ENCODE measurements around the gene SSBP2. TPM values are rescaled to one million over a fixed set of nuclear protein-coding genes. Genes with fewer than 3 reads are reported as not detected.
"Not testable (repeated sequence)": the region's sequence is repeated elsewhere in the genome, so short reads cannot be mapped to it uniquely, and the experiment has no call there.

The SSBP2 gene
- total RNA-seq, 1 donor from 2014 or later, result 26.7 TPM

DNA sequence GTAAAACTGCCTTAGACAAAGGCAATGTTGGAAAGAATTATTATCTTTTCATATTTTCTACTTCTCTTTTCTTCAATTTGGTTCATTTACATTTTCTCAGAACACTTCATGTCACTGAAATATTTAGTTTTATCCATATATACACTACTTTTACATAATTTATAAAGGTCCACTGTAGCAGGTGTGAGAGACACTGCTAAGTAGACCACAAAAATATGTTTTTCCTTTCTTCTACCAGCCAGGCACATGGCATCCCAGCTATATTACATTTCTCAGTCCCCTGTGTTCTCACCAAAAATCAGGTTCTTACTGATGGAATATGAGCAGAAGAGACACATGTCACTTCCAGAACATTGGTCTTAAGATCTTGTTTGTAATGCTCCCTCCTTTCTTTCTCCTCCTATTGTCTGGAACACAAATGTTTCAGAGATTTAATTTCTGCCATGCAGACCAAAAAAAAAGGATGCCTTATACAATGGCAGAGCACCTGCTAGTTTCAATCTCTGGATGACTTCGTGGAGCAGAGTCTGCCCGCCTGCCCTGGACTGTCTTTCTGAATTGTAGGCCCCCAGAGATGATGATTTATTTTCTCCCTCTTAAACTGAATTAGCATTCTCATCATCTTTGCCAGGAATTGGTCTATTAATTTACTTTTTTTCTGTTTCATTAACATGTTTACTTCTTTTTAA lies 231.5 kb downstream of the SSBP2 start:
- ATAC-seq, result no peak

- no peak for ATAC-seq
Observed at GRCh38 chr5:81517462-81517861, 233.4 kb downstream of the SSBP2 start.

- ATAC-seq, result no peak
Observed at GRCh38 chr5:81516091-81516490, 234.8 kb downstream of the SSBP2 start.

DNA sequence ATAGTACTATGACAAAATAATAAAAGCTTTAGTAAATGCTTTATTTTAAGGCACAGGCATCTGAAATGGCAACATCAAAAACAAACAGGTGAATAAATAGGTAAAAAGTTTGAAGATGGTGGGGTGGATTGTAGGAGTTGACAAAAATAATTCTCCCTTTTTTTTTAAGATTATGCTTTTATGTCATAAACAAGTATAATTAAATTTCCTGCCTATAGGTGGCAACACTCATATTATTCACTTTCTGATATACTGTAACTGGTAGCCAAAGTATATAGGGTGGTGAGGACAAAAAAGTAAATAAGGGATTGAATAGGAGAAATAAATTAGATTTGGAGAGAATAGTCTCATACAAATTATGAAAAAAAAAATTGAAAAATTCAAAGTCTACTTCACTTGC lies 236.9 kb downstream of the SSBP2 start:
- ATAC-seq, result no peak

- ATAC-seq, result no peak
Observed at GRCh38 chr5:81513473-81513872, 237.4 kb downstream of the SSBP2 start.

- ATAC-seq, result peak; percentile 87
Observed at GRCh38 chr5:81506900-81507588, 243.9 kb downstream of the SSBP2 start.

- ATAC-seq, result no peak
Observed at GRCh38 chr5:81506378-81506777, 244.5 kb downstream of the SSBP2 start.

DNA sequence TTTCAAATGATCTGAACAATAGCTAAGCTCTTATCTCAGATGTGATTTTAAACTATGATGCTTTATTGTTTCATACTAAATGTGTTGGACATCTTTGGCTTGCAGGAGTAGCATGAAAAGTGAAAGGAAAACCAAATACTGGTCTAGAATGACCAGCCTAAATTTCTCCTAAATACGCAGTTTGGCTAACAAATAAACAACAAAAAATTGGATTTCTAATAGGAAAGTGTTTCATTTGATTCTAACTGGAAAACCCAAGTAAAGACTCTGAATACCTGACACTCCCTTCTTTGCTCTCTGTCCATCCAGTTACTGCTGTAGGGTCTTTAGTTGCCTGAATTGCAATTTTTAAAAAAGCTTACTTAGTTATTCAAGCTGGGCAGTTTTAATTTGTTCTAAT lies 245.2 kb downstream of the SSBP2 start:
- no peak for ATAC-seq

DNA sequence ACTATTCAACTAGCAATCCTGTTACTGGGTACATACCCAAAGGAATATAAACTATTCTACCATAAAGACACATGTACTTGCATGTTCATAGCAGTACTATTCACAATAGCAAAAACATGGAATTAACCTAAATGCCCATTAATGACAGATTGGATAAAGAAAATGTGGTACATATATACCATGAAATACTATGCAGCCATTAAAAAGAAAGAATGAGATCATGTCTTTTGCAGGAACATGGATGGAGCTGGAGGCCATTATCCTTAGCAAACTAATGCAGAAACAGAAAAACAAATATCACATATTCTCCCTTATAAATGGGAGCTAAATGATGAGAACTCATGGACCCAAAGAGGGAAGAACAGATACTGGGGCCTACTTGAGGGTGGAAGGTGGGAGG lies 247.3 kb downstream of the SSBP2 start:
- ATAC-seq, result not testable (repeated sequence)

- no peak for ATAC-seq
Observed at GRCh38 chr5:81495286-81495685, 255.6 kb downstream of the SSBP2 start.

DNA sequence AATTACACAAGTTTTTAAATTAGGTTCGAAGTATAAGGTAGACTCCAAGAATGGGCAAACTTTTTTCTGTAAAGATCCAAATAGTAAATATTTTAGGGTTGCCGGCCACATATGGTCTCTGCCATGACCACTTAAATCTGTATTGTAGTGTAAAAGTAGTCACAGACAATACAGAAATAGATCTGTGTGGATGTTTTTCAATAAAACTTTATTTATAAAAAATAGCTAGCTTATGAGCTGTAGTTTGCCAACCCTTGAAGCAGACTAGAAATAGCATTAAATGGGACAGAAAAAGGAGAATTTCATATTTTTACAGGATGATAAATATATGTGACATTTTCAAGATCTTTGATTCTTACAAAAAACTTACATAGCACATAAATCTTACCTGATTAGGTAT lies 262.0 kb downstream of the SSBP2 start:
- no peak for ATAC-seq

- no peak for ATAC-seq
Observed at GRCh38 chr5:81486711-81487110, 264.2 kb downstream of the SSBP2 start.

DNA sequence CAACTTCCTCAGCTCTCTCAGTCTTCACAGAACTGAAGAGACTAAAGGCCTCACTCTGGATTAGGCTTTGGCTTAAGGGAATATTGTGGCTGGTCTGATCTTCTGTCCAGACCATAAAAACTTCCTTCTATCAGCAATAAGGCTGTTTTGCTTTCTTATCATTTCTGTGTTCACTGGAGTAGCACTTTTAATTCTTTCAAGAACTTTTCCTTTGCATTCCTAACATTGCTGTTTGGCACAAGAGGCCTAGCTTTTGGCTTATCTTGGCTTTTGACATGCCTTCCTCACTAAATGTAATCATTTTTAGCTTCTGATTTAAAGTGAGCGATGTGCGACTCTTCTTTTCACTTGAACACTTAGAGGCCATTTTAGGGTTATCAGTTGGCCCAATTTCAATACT lies 268.3 kb downstream of the SSBP2 start:
- ATAC-seq, result no peak

DNA sequence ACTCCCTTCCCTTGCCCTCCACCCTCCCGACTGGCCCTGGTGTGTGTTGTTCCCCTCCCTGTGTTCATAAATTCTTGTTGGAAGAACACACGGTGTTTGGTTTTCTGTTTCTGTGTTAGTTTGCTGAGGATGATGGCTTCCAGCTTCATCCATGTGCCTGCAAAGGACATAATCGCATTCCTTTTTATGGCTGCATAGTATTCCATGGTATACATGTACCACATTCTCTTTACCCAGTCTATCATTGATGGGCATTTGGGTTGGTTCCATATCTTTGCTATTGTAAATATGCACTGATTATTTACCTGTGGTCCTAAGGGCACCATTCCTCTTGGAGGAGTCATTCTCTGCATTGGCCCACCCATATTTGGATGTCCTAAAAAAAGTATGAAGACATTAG lies 277.5 kb downstream of the SSBP2 start:
- not testable (repeated sequence) for ATAC-seq

DNA sequence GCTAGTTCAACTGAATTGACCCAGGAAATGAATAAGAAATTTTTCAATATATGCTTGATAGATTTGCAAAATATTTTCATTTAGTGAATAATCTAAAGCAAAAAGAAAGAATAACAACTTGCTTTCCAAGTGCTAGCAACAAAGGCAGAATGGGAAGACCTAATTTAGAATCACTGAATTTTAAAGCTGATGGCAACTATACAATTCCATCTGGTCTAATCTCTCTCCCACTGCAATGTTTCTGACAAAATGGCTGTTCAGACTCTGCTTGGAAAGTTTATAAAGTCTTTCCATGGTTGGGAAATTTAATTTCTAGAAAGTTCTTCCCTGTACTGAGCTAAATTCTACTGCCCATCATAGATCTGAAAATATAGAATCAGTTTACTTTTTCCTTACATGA lies 281.2 kb downstream of the SSBP2 start:
- no peak for ATAC-seq

- ATAC-seq, result no peak
Observed at GRCh38 chr5:81450940-81451339, 300.0 kb downstream of the SSBP2 start.

- ATAC-seq, result no peak
Observed at GRCh38 chr5:81435023-81435422, 315.9 kb downstream of the SSBP2 start.

DNA sequence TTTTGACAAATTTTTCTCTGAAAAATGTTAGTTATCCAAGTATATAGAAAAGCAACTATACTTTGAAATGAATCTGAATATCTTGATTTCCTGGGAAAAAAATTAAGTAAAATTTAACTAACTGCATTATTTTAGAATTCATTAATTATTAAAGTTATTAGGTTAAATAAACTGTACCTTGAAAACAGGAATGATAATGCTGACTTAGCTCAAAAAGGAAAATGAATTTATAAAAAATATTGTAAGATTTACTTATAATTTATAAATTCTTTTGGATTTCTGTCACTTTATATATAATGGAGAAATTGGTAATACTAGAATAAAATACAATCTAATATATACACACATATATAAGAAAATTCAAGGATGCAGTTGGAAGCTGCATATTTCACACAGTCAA lies 320.9 kb downstream of the SSBP2 start:
- no peak for ATAC-seq

DNA sequence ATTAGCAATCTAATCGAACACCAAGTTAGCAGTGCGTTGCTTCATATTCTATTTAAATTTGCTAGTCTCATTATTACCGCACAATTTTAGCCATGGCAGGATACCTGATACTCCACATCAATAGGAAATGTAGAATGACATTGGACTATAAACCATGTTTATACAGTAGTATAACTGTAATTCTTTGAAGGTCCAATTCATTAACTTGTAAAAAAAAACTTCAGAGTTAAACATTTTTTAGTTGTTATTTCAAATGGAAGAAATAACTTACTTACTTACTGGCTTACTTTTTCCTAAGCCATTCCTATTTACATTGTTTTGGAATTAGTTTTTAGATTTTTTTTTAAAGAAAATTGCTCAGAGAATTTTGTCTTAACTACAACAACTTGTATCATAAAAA lies 321.5 kb downstream of the SSBP2 start:
- no peak for ATAC-seq

GRCh38 chr5:81428861-81429260 lies 322.0 kb downstream of the SSBP2 start:
- ATAC-seq, result no peak

- no peak for ATAC-seq
Observed at GRCh38 chr5:81428446-81428845, 322.5 kb downstream of the SSBP2 start.

DNA sequence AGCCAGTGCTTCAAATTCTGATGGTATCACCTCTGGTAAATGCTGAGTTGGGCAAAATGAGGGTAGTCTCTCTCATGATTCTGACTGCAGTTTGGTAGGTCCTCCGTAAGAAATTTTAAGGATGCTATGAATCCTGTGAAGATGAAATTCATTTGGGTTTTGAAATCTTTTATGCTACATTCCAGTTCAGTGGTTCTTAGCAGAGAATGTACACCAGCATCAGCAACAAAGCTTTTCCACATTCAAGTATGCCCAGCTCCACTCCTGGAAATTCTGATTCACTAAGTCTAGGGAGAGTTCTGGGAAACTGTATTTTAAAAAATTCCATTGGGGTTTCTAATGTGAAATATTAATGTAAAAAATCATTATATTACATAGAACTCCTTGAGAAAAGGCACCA lies 323.3 kb downstream of the SSBP2 start:
- ATAC-seq, result no peak

GRCh38 chr5:81426359-81427030 lies 324.4 kb downstream of the SSBP2 start:
- no peak for ATAC-seq

DNA sequence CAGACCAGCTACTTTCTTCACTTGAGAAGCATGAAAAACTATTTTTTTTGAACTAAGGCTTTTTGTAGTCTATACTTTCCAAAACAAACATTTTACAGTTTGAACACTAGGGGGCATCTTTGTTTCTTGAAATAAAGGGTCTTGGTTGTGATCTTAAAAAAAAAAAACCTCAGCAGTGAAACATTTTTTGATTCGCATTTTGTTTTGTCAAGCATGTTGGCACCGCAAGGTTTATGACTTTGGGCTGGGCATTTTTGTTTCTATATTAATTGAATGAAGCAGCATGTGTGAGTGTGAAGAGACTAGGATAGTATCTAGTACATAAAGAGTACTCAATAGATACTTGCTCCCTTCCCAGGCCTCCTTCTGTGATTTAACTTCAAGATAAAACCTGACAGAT lies 325.3 kb downstream of the SSBP2 start:
- ATAC-seq, result no peak
